Liver (tissue), 9 donors: Measurements from ENCODE around the gene DCDC1. TPM values are rescaled to one million over a fixed set of nuclear protein-coding genes. Genes with fewer than 3 reads are reported as not detected.

Experiments
- DNase-seq: peaks from one replicate; pipeline ENCODE4 v3.0.0-alpha.2; 2017; ENCODE audit warnings: low spot score
- H3K27ac ChIP-seq, 2 donors: one replicate each; pipeline ENCODE4 v1.7.0; 2013; ENCODE audit warnings: inconsistent platforms in 2 of 2, low read length in 2 of 2, control low read depth in 1 of 2, low read depth in 1 of 2, mild to moderate bottlenecking in 1 of 2
- H3K27me3 ChIP-seq, 4 donors: one replicate each; pipeline versions ENCODE4 v1.6.1 to v1.7.0; 2013; ENCODE audit warnings: low read length in 3 of 4, inconsistent platforms in 1 of 4, mild to moderate bottlenecking in 1 of 4, moderate library complexity in 1 of 4; ENCODE audit not compliant: control insufficient read depth in 4 of 4, insufficient read depth in 4 of 4
- H3K36me3 ChIP-seq, 4 donors: one replicate each; pipeline versions ENCODE4 v1.6.1 to v1.7.0; 2013; ENCODE audit warnings: low read length in 3 of 4, mild to moderate bottlenecking in 3 of 4, low read depth in 1 of 4, moderate library complexity in 1 of 4; ENCODE audit not compliant: control insufficient read depth in 4 of 4, insufficient read depth in 3 of 4
- H3K4me1 ChIP-seq, 4 donors: one replicate each; pipeline versions ENCODE4 v1.6.1 to v1.7.0; 2013; ENCODE audit warnings: low read length in 3 of 4, mild to moderate bottlenecking in 3 of 4, moderate library complexity in 1 of 4; ENCODE audit not compliant: control insufficient read depth in 4 of 4, insufficient read depth in 4 of 4
- H3K4me3 ChIP-seq, 3 donors: one replicate each; pipeline versions ENCODE4 v1.6.1 to v1.7.0; 2013; ENCODE audit warnings: low read length in 3 of 3, control low read depth in 1 of 3, low read depth in 1 of 3, mild to moderate bottlenecking in 1 of 3
- H3K9ac ChIP-seq, 2 donors: one replicate each; pipeline ENCODE4 v1.7.0; 2013; ENCODE audit warnings: low read length in 2 of 2, mild to moderate bottlenecking in 2 of 2, moderate library complexity in 2 of 2, control low read depth in 1 of 2, low read depth in 1 of 2
- H3K9me3 ChIP-seq, 4 donors: one replicate each; pipeline versions ENCODE4 v1.6.1 to v1.7.0; 2013; ENCODE audit warnings: low read length in 3 of 4; ENCODE audit not compliant: control insufficient read depth in 4 of 4
- ATF3 ChIP-seq: IDR thresholded peaks from 2 replicates; pipeline ENCODE4 v1.6.1; 2016; ENCODE audit warnings: antibody characterized with exemption
- CTCF ChIP-seq: fragments of 150-350 bp; IDR thresholded peaks from 2 replicates; pipeline ENCODE4 v1.5.1; 2017; ENCODE audit warnings: improper control_type of control experiment, low read depth, low read length; ENCODE audit not compliant: missing input control
- EGR1 ChIP-seq, 2 donors: IDR thresholded peaks; 2 replicates each; pipeline ENCODE4 v1.6.1; 2016 to 2018; ENCODE audit warnings: antibody characterized with exemption in 2 of 2, low read depth in 2 of 2
- FOXA1 ChIP-seq: IDR thresholded peaks from 2 replicates; pipeline ENCODE4 v1.6.1; 2016; ENCODE audit warnings: antibody characterized with exemption
- FOXA2 ChIP-seq: IDR thresholded peaks from 2 replicates; pipeline ENCODE4 v1.6.1; 2016; ENCODE audit warnings: antibody characterized with exemption
- GABPA ChIP-seq, 2 donors: IDR thresholded peaks in 1 of 2; conservative IDR thresholded peaks in 1 of 2; 2 replicates each; pipeline ENCODE4 v1.6.1; 2016; ENCODE audit warnings: antibody characterized with exemption in 2 of 2, mild to moderate bottlenecking in 1 of 2, moderate library complexity in 1 of 2
- HNF4A ChIP-seq, 2 donors: conservative IDR thresholded peaks; 2 replicates each; pipeline ENCODE4 v1.6.1; 2016; ENCODE audit warnings: antibody characterized with exemption in 2 of 2, mild to moderate bottlenecking in 2 of 2
- HNF4G ChIP-seq: IDR thresholded peaks from 2 replicates; pipeline ENCODE4 v1.6.1; 2016; ENCODE audit warnings: antibody characterized with exemption
- JUND ChIP-seq, 2 donors: IDR thresholded peaks; 2 replicates each; pipeline ENCODE4 v1.6.1; 2016; ENCODE audit warnings: antibody characterized with exemption in 2 of 2
- MAX ChIP-seq: IDR thresholded peaks from 2 replicates; pipeline ENCODE4 v1.6.1; 2016; ENCODE audit warnings: antibody characterized with exemption
- NR2F2 ChIP-seq: IDR thresholded peaks from 2 replicates; pipeline ENCODE4 v1.6.1; 2016; ENCODE audit warnings: antibody characterized with exemption
- RAD21 ChIP-seq, 2 donors: IDR thresholded peaks; 2 replicates each; pipeline ENCODE4 v1.6.1; 2016; ENCODE audit warnings: antibody characterized with exemption in 2 of 2, mild to moderate bottlenecking in 2 of 2
- REST ChIP-seq: IDR thresholded peaks from 2 replicates; pipeline ENCODE4 v1.6.1; 2016; ENCODE audit warnings: antibody characterized with exemption, mild to moderate bottlenecking
- RXRA ChIP-seq, 2 donors: IDR thresholded peaks; 2 replicates each; pipeline ENCODE4 v1.6.1; 2017 to 2018; ENCODE audit warnings: antibody characterized with exemption in 2 of 2, mild to moderate bottlenecking in 1 of 2
- SP1 ChIP-seq: IDR thresholded peaks from 2 replicates; pipeline ENCODE4 v1.6.1; 2018; ENCODE audit warnings: antibody characterized with exemption, mild to moderate bottlenecking
- TAF1 ChIP-seq: conservative IDR thresholded peaks from 2 replicates; pipeline ENCODE4 v1.6.1; 2016; ENCODE audit warnings: antibody characterized with exemption, mild to moderate bottlenecking
- YY1 ChIP-seq: IDR thresholded peaks from 2 replicates; pipeline ENCODE4 v1.6.1; 2016; ENCODE audit warnings: antibody characterized with exemption, mild to moderate bottlenecking
- ZBTB33 ChIP-seq: IDR thresholded peaks from 2 replicates; pipeline ENCODE4 v1.6.1; 2016; ENCODE audit warnings: antibody characterized with exemption
- WGBS: extraction: QIAGEN DNeasy Blood & Tissue Kit; methylation state at CpG from one replicate; pipeline ENCODE4 v1.1.7; 2013; 5-methylcytosine and 5-hydroxymethylcytosine counted together
- polyA plus RNA-seq, 2 donors: library from polyadenylated mRNA; stranded (reverse) in 1 of 2; unstranded in 1 of 2; fragments of 200-250 nt in 1 of 2; fragments of >200 nt in 1 of 2; fragmentation: Nextera tagmentation in 1 of 2; extraction: Ambion mirVana in 1 of 2; gene quantifications; one replicate each; pipeline versions ENCODE4 v1.2.1 to v1.2.3, GENCODE V29; 2013 to 2015
- total RNA-seq, 2 donors: library from RNA; depleted of rRNA; stranded (reverse); fragments of >200 nt; gene quantifications; one replicate each; pipeline ENCODE4 v1.2.3, GENCODE V29; 2014
- donor health status: healthy.
- donor health status: healthy.
- donor health status: healthy.
- donor health status: healthy.
- donor health status: healthy.

Gene DCDC1
- total and polyA plus RNA-seq, 4 donors, result 0.38 to 3.5 (median 2.0) TPM

- TF ChIP-seq ZBTB33 (no peak), NR2F2 (no peak), ATF3 (no peak), JUND (IDR thresholded peaks at IDR 0.05) (no peak), SP1 (no peak), YY1 (no peak), MAX (no peak), GABPA (IDR thresholded peaks at IDR 0.05 in 1 of 2, conservative IDR thresholded peaks at IDR 0.05 in 1 of 2) (no peak)
- no peaks in the 10 kb centered on the region for H3K9me3 ChIP-seq
- H3K4me3 ChIP-seq, result no peak overlapping the region
- H3K9ac ChIP-seq, result no peak overlapping the region
- no peaks in the 10 kb centered on the region for H3K4me1 ChIP-seq
- WGBS, result 87% methylated on average over 1 of the region's 1 CpG
- no peak for DNase-seq
- no peak overlapping the region for H3K27ac ChIP-seq
- H3K36me3 ChIP-seq, result no peaks in the 10 kb centered on the region
- no peaks in the 10 kb centered on the region for H3K27me3 ChIP-seq
Measured at GRCh38 chr11:31005202-31005601, 364.3 kb downstream of the DCDC1 start.

GRCh38 chr11:31001427-31001826 is 368.1 kb downstream of the DCDC1 start:
- Histone ChIP-seq H3K4me3 (no peak overlapping the region), H3K4me1 (no peaks in the 10 kb centered on the region), H3K9me3 (no peaks in the 10 kb centered on the region), H3K27me3 (no peaks in the 10 kb centered on the region), H3K9ac (no peak overlapping the region), H3K36me3 (no peaks in the 10 kb centered on the region), H3K27ac (no peak overlapping the region)
- 94% methylated on average over 3 of the region's 3 CpGs for whole genome bisulfite sequencing
- TF ChIP-seq JUND (IDR thresholded peaks at IDR 0.05), result no peak
- no peak for TF ChIP-seq RXRA (IDR thresholded peaks at IDR 0.05)
- no peak for TF ChIP-seq SP1
- no peak for TF ChIP-seq TAF1
- TF ChIP-seq CTCF, result no peak
- no peak for TF ChIP-seq FOXA2
- TF ChIP-seq REST, result no peak
- TF ChIP-seq FOXA1, result no peak
- no peak for TF ChIP-seq ZBTB33
- no peak for TF ChIP-seq MAX
- TF ChIP-seq NR2F2, result no peak
- no peak for TF ChIP-seq GABPA (IDR thresholded peaks at IDR 0.05 in 1 of 2, conservative IDR thresholded peaks at IDR 0.05 in 1 of 2)
- TF ChIP-seq YY1, result no peak
- TF ChIP-seq EGR1 (IDR thresholded peaks at IDR 0.05; ENCODE audit: low read depth in 2 of 2), result no peak
- TF ChIP-seq ATF3, result no peak
- no peak for TF ChIP-seq HNF4A (conservative IDR thresholded peaks at IDR 0.05)
- no peak for TF ChIP-seq HNF4G
- TF ChIP-seq RAD21 (IDR thresholded peaks at IDR 0.05), result no peak
- no peak for DNase-seq
